ENCODE data around the gene ADCY1.

DNA sequence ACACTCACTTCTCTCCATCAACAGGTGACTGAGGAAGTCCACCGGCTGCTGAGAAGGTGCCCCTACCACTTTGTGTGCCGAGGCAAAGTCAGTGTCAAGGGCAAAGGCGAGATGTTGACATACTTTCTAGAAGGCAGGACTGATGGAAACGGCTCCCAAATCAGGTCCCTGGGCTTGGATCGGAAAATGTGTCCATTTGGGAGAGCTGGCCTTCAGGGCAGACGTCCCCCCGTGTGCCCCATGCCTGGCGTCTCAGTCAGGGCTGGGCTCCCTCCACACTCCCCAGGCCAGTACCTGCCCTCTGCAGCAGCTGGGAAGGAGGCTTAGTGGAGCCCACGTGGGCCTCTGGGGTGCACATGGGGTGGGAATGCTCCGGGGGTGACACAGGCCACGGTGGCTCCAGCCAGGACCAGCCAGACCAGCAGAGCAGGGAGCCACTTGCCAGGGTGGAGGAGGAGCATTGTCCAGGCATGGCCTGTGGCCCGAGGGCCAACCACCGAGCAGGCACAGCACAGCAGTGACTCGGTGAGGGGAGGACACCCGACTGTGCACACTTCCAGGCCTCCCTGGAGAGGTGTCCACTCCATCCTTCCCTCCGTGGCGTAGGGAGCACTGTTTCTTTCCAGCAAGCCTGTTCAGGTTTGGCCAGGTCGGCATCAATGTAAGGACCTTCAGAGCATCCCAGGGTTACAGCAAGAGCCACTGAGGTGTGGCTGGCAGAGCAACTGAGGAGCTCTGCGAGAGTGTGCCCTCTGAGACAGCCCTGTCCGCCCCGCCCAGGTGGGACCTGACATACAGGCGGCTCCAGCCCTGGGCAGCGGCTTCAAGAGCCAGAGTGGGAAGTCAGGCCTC lies 139.7 kb downstream of the ADCY1 start:
- TF ChIP-seq EP300 (IDR thresholded peaks at IDR 0.05) = no peak
- TF ChIP-seq, protein P1, sequence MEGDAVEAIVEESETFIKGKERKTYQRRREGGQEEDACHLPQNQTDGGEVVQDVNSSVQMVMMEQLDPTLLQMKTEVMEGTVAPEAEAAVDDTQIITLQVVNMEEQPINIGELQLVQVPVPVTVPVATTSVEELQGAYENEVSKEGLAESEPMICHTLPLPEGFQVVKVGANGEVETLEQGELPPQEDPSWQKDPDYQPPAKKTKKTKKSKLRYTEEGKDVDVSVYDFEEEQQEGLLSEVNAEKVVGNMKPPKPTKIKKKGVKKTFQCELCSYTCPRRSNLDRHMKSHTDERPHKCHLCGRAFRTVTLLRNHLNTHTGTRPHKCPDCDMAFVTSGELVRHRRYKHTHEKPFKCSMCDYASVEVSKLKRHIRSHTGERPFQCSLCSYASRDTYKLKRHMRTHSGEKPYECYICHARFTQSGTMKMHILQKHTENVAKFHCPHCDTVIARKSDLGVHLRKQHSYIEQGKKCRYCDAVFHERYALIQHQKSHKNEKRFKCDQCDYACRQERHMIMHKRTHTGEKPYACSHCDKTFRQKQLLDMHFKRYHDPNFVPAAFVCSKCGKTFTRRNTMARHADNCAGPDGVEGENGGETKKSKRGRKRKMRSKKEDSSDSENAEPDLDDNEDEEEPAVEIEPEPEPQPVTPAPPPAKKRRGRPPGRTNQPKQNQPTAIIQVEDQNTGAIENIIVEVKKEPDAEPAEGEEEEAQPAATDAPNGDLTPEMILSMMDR (IDR thresholded peaks at IDR 0.05) = no peak
